Measurements from ENCODE around the gene NAALAD2. TPM values are rescaled to one million over a fixed set of nuclear protein-coding genes. Genes with fewer than 3 reads are reported as not detected.
A peak's percentile ranks its signal among the peaks of the same experiment; 100 is the strongest.

Gene NAALAD2
- polyA plus RNA-seq, 1 experiment = not detected

DNA sequence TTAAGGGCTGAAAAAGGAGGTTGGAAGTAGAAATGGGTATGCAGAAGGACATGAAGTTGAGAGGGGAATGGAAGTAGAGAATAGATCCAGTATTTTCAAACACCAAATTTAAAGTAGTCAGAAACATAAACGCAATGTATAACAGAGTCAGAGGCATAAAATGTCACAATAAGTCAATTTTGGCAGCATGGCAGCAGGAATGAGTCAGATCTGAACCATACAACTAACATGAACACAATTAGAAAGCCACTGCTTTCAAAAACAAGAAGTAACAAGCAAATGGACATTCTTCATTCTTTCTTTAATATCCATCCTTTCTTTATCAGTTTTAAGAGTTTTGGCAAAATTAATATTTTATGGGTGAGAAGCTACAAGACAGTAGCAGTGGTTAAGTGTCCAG, 85.9 kb downstream of the NAALAD2 start:
- ChIA-PET CTCF (interaction anchor here (1.1 to 1.5 kb wide), 2 partner anchors 15 to 16 kb away, joined by 3 to 4 read pairs; no protein-coding TSS in a partner anchor), POLR2A (interaction anchor here (0.6 kb wide), 1 partner anchor 25 kb away, joined by 3 read pairs; no protein-coding TSS in a partner anchor)
- Histone ChIP-seq H3K27me3 (ENCODE audit: control insufficient read depth, insufficient read depth, low read length) (no peaks in the 10 kb centered on the region), H3K4me3 (ENCODE audit: low read depth, low read length) (no peak overlapping the region), H3K36me3 (ENCODE audit: control insufficient read depth, insufficient read depth, low read length) (no peaks in the 10 kb centered on the region)
- no peak for DNase-seq (ENCODE audit: low read depth)
- TF ChIP-seq, protein P1, sequence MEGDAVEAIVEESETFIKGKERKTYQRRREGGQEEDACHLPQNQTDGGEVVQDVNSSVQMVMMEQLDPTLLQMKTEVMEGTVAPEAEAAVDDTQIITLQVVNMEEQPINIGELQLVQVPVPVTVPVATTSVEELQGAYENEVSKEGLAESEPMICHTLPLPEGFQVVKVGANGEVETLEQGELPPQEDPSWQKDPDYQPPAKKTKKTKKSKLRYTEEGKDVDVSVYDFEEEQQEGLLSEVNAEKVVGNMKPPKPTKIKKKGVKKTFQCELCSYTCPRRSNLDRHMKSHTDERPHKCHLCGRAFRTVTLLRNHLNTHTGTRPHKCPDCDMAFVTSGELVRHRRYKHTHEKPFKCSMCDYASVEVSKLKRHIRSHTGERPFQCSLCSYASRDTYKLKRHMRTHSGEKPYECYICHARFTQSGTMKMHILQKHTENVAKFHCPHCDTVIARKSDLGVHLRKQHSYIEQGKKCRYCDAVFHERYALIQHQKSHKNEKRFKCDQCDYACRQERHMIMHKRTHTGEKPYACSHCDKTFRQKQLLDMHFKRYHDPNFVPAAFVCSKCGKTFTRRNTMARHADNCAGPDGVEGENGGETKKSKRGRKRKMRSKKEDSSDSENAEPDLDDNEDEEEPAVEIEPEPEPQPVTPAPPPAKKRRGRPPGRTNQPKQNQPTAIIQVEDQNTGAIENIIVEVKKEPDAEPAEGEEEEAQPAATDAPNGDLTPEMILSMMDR (IDR thresholded peaks at IDR 0.05; ENCODE audit: insufficient read depth, low read depth, low read length) = no peak

DNA sequence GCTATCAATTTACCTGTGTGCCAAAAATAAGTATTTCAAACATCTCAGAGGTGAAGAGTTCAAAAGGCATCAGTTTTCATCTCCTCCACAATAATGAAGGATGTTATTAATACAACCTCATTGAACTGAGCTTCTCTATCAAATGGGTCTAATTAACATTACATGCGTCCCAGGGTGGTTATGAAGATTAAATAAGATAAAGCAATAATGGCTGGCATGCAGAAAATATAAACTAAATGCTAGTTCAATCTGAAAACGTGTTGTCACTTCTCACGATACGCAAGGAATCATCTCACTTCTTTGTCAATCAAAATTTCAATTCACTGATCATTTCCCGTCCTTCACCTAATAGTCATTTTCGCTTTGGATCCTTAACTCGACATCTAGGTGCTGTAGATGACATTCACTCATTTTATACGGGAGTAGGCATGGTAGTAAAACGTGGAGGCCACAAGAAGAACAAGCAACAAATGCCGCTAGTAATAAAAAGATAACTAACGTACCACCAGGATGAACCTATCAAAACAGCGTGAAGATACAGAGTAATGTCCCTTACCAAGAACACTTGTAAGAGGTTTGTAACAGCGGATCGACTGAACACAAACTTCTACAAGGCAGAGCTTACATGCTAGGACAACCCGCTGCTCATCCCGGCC, 87.5 kb downstream of the NAALAD2 start:
- CTCF ChIA-PET = no interaction called here
- H3K27me3 ChIP-seq (ENCODE audit: control insufficient read depth, insufficient read depth, low read length) = no peaks in the 10 kb centered on the region
- POLR2A ChIA-PET = no interaction called here
- H3K36me3 ChIP-seq (ENCODE audit: control insufficient read depth, insufficient read depth, low read length) = no peaks in the 10 kb centered on the region
- DNase-seq (ENCODE audit: low read depth) = no peak
- H3K4me3 ChIP-seq (ENCODE audit: low read depth, low read length) = peak overlapping the region; percentile 73
- TF ChIP-seq, protein P1 (IDR thresholded peaks at IDR 0.05; ENCODE audit: insufficient read depth, low read depth, low read length) = no peak

DNA sequence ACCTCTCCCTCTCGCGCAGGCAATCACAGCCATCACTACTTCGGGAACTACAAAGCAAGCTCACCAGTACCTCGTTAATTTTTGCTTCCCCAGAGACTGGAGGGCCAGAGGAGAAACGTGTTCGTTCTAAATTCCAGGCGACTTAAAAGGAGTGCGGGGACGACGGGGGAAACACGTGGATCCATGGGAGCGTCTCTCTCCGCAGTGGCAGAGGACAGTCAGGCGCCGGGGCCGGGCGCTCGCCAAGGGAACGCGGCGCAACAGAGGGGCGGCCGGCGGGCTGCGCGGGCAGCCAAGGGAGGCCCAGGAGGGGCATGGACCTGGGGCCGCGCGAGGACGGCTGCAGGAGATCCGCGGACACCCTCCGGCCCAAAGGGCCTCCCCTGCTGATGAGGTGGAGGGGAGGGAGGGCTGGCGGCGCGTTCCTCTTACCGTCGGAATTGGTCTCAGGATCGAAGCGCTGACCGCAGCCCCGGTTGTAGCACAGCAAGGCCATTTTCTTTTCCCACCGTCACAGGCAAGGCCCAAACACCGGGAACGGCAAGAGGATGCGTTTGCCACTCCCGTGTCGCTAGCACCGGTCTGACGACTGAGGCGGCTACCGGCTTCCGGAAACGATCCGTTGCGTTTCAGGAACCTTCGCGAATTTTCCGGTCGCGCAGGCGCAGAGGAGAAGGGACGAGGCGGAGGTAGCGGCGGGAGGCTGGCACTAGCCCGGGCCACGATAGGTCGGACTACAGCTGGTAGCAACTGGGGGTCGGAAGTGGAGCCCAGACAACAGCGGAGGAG, 88.2 kb downstream of the NAALAD2 start, which contains the start of gene CHORDC1:
CHORDC1 (minus strand) TSS at position 591 of the 789 bp plus-strand sequence; CDS start at position 496, 95 bp downstream.
- TF ChIP-seq, protein P1 (IDR thresholded peaks at IDR 0.05; ENCODE audit: insufficient read depth, low read depth, low read length) = no peak
- ChIA-PET CTCF (interaction anchor here (1.4 kb wide), 1 partner anchor 10 kb away, joined by 3 read pairs; no protein-coding TSS in a partner anchor), POLR2A (no interaction called here)
- Histone ChIP-seq H3K4me3 (ENCODE audit: low read depth, low read length) (peak within 1 kb of the TSS; percentile 73), H3K27me3 (ENCODE audit: control insufficient read depth, insufficient read depth, low read length) (no peaks in the 10 kb centered on the region), H3K36me3 (ENCODE audit: control insufficient read depth, insufficient read depth, low read length) (no peaks in the 10 kb centered on the region)
- DNase-seq (ENCODE audit: low read depth) = peak; percentile 25

DNA sequence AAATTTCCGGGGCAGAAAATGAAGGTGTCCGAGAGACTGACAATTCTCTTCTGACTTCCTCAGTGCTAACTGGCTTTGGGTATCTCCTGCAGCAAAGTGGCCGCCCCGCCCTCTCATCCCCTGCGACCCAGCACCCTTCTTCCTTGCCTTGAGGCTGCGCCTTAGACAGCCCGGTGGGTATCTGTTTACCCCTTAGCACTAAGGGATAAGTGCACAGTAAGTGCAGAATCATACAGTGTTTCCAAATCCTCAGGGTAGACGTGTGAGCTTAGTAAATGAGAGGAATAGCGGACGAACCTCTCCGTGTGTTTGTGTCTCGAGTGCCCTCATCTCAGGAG, 88.8 kb downstream of the NAALAD2 start:
- Histone ChIP-seq H3K36me3 (ENCODE audit: control insufficient read depth, insufficient read depth, low read length) (no peaks in the 10 kb centered on the region), H3K4me3 (ENCODE audit: low read depth, low read length) (peak overlapping the region; percentile 73), H3K27me3 (ENCODE audit: control insufficient read depth, insufficient read depth, low read length) (no peaks in the 10 kb centered on the region)
- DNase-seq (ENCODE audit: low read depth) = no peak
- CTCF ChIA-PET = interaction anchor here (1.4 kb wide), 1 partner anchor 9 kb away, joined by 3 read pairs; no protein-coding TSS in a partner anchor
- TF ChIP-seq, protein P1 (IDR thresholded peaks at IDR 0.05; ENCODE audit: insufficient read depth, low read depth, low read length) = no peak
- POLR2A ChIA-PET = no interaction called here

DNA sequence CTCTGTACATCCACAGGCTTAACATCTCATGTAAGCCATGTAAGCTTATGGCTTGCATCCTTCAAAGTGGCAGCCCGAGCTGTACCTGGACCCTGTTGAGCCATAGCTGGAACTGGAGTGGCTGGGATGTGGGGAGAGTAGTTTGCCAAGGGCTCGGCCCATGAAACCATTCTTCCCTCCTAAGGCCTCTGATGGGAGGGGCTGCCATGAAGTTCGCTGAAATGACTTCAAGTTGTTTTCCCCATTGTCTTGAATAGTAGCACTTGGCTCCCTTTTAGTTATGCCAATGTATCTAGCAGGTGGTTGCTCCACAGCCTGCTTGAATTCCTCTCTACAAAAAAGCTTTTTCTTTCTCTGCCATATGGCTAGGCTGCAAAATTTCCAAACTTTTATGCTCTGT, 93.6 kb downstream of the NAALAD2 start:
- no peaks in the 10 kb centered on the region for H3K36me3 ChIP-seq (ENCODE audit: control insufficient read depth, insufficient read depth, low read length)
- no peak overlapping the region for H3K4me3 ChIP-seq (ENCODE audit: low read depth, low read length)
- no peaks in the 10 kb centered on the region for H3K27me3 ChIP-seq (ENCODE audit: control insufficient read depth, insufficient read depth, low read length)
- CTCF ChIA-PET = interaction anchor here (0.5 kb wide), 1 partner anchor 23 kb away, joined by 4 read pairs; no protein-coding TSS in a partner anchor
- POLR2A ChIA-PET = no interaction called here
- DNase-seq (ENCODE audit: low read depth) = no peak
- TF ChIP-seq, protein P1 (IDR thresholded peaks at IDR 0.05; ENCODE audit: insufficient read depth, low read depth, low read length) = no peak

Measured in BJ (cell line).